Cardiac muscle cell (in vitro differentiated cells and primary cell): ENCODE data around the gene EME2. TPM values are rescaled to one million over a fixed set of nuclear protein-coding genes. Genes with fewer than 3 reads are reported as not detected.

ENCODE experiments used
- DNase-seq, 2 donors: peaks; one replicate each; pipeline versions ENCODE4 v3.0.0 to v3.0.0-alpha.2; 2010 to 2017; ENCODE audit warnings: low read depth in 1 of 2, low spot score in 1 of 2
- H3K27ac ChIP-seq: fragments of 200-600 bp; sonication (generic); 2 replicates; pipeline ENCODE4 v1.5.1; 2016
- H3K27me3 ChIP-seq: fragments of 200-600 bp; sonication (generic); 2 replicates; pipeline ENCODE4 v1.6.0; 2016; ENCODE audit warnings: control low read depth
- H3K36me3 ChIP-seq: fragments of 200-600 bp; sonication (generic); 2 replicates; pipeline ENCODE4 v1.5.1; 2016; ENCODE audit warnings: control low read depth
- H3K4me1 ChIP-seq: fragments of 200-600 bp; sonication (generic); 2 replicates; pipeline ENCODE4 v1.8.1; 2017; ENCODE audit warnings: low read depth, mild to moderate bottlenecking, mixed run types
- H3K4me3 ChIP-seq: fragments of 200-600 bp; sonication (generic); 2 replicates; pipeline ENCODE4 v1.5.1; 2016; ENCODE audit warnings: mild to moderate bottlenecking
- H3K9me3 ChIP-seq: fragments of 200-600 bp; sonication (generic); 2 replicates; pipeline ENCODE4 v1.5.1; 2017; ENCODE audit warnings: low read depth, mild to moderate bottlenecking, control low read depth
- polyA plus RNA-seq: library from polyadenylated mRNA; unstranded; fragments of >200 nt; fragmentation: Nextera tagmentation; extraction: Ambion mirVana; gene quantifications from 2 replicates; pipeline ENCODE4 v1.2.1, GENCODE V29; 2016
- total RNA-seq: library from RNA; depleted of rRNA; stranded (reverse); fragments of >200 nt; gene quantifications from 2 replicates; pipeline ENCODE4 v1.2.3, GENCODE V29; 2016
- TF ChIP-seq, protein P1 (sequence below): IDR thresholded peaks from 2 replicates; pipeline ENCODE4 v1.5.1; 2012; ENCODE audit warnings: low read depth, mild to moderate bottlenecking, low read length

The EME2 gene
- total and polyA plus RNA-seq, 2 experiments from 2014 or later, result 18.7 to 19.3 TPM

GRCh38 chr16:1800701-1801100 lies 28.1 kb downstream of the EME2 start:
- TF ChIP-seq, protein P1, sequence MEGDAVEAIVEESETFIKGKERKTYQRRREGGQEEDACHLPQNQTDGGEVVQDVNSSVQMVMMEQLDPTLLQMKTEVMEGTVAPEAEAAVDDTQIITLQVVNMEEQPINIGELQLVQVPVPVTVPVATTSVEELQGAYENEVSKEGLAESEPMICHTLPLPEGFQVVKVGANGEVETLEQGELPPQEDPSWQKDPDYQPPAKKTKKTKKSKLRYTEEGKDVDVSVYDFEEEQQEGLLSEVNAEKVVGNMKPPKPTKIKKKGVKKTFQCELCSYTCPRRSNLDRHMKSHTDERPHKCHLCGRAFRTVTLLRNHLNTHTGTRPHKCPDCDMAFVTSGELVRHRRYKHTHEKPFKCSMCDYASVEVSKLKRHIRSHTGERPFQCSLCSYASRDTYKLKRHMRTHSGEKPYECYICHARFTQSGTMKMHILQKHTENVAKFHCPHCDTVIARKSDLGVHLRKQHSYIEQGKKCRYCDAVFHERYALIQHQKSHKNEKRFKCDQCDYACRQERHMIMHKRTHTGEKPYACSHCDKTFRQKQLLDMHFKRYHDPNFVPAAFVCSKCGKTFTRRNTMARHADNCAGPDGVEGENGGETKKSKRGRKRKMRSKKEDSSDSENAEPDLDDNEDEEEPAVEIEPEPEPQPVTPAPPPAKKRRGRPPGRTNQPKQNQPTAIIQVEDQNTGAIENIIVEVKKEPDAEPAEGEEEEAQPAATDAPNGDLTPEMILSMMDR, result no peak
- Histone ChIP-seq H3K4me3 (no peak overlapping the region), H3K9me3 (no peaks in the 10 kb centered on the region), H3K27me3 (no peaks in the 10 kb centered on the region), H3K4me1 (no peaks in the 10 kb centered on the region), H3K36me3 (no peaks in the 10 kb centered on the region), H3K27ac (no peak overlapping the region)
- DNase-seq, result no peak

DNA sequence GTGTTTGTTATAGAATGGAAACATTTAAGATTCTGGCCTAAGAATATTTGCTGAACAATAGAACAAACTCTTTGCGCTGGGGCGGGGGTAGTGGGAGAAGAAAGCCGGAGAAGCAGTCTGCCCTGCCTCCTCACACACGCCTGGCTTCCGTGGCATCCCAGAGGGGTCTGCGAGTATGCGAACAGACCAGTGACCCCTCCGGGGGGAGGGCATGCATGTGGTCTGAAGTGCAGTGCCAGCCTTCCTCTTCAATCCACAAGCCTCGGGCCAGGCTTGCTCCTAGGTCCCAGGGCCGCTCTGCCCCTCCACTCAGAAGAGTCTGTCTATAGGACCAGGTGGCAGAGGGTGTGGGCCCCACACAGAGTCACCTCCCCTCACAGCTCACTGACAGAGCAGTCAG lies 35.0 kb downstream of the EME2 start:
- TF ChIP-seq, protein P1, result no peak
- no peak overlapping the region for H3K27ac ChIP-seq
- no peaks in the 10 kb centered on the region for H3K9me3 ChIP-seq
- no peaks in the 10 kb centered on the region for H3K27me3 ChIP-seq
- DNase-seq, result no peak
- no peaks in the 10 kb centered on the region for H3K4me1 ChIP-seq
- peaks cover 6% of the 10 kb centered on the region for H3K36me3 ChIP-seq
- H3K4me3 ChIP-seq, result no peak overlapping the region

- H3K9me3 ChIP-seq, result no peaks in the 10 kb centered on the region
- no peaks in the 10 kb centered on the region for H3K4me1 ChIP-seq
- TF ChIP-seq, protein P1, result no peak
- no peak overlapping the region for H3K27ac ChIP-seq
- no peaks in the 10 kb centered on the region for H3K27me3 ChIP-seq
- peaks cover 6% of the 10 kb centered on the region for H3K36me3 ChIP-seq
- H3K4me3 ChIP-seq, result no peak overlapping the region
- DNase-seq, result no peak
Measured at GRCh38 chr16:1808691-1809090, 36.1 kb downstream of the EME2 start.

DNA sequence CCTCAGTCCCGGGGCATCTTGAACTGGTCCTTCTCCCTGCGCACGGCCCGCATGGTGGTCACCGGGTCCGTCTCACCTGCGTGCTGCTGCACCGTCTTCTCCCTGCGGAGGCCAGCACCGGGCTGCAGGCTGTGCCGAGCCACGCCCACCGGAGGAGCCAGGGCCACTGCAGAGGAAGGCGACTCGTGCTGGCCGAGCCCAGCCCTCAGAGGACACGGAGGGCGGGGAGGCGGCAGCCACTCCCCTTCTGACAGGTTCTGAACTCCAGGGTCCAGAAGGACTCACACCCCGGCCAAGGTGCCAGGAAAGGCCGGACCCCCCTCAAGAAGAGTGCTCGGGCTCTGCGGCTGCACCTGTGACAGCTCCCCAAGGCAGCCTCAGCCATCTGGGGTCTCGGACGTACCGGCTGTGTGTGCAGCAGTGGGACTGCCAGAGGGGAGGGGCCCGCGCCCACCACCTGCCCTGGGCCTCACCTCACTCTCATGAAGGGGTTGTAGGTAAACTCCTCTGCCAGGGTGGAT lies 36.7 kb downstream of the EME2 start:
- Histone ChIP-seq H3K27ac (no peak overlapping the region), H3K36me3 (peaks cover 6% of the 10 kb centered on the region), H3K4me3 (no peak overlapping the region), H3K9me3 (no peaks in the 10 kb centered on the region), H3K4me1 (no peaks in the 10 kb centered on the region), H3K27me3 (no peaks in the 10 kb centered on the region)
- TF ChIP-seq, protein P1, result no peak
- DNase-seq, result no peak

GRCh38 chr16:1810106-1810505 lies 37.5 kb downstream of the EME2 start:
- H3K27me3 ChIP-seq, result no peaks in the 10 kb centered on the region
- peaks cover 6% of the 10 kb centered on the region for H3K36me3 ChIP-seq

More at GRCh38 chr16:1810106-1810505, 37.5 kb downstream of the EME2 start:
- Histone ChIP-seq H3K4me3 (no peak overlapping the region), H3K4me1 (no peaks in the 10 kb centered on the region), H3K9me3 (no peaks in the 10 kb centered on the region), H3K27ac (no peak overlapping the region)
- DNase-seq, result no peak
- TF ChIP-seq, protein P1, result no peak
